Stimulated activated CD4-positive, alpha-beta T cell treated with anti-CD3 and anti-CD28 coated beads, TNF-alpha, amount 100 ng/mL, for 48 hours (primary cell): ENCODE results near the gene ZNF33B.
"Not testable (repeated sequence)": the region's sequence is repeated elsewhere in the genome, so short reads cannot be mapped to it uniquely, and the experiment has no call there.

Experiments used
- DNase-seq, 3 donors: peaks; one replicate each; pipeline ENCODE4 v3.0.0-alpha.2; 2020; ENCODE audit warnings: low read depth in 3 of 3

Gene ZNF33B

DNA sequence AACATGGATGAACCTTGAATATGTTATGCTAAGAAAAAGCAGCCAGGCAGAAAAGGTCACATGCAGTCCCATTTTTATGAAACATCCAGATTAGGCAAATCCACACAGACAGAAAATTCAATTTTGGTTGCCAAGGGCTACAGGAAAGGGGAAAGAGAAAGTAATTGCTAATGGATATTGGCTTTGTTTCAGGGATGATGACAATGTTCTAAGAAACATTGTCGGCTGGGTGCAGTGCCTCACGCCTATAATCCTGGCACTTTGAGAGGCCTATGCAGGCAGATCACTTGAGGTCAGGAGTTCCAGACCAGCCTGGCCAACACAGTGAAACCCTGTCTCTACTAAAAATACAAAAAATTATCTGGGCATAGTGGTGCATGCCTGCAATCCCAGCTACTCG is 23.0 kb downstream of the ZNF33B start:
- no peak for DNase-seq

GRCh38 chr10:42609872-42610271 is 28.5 kb downstream of the ZNF33B start:
- no peak for DNase-seq

DNA sequence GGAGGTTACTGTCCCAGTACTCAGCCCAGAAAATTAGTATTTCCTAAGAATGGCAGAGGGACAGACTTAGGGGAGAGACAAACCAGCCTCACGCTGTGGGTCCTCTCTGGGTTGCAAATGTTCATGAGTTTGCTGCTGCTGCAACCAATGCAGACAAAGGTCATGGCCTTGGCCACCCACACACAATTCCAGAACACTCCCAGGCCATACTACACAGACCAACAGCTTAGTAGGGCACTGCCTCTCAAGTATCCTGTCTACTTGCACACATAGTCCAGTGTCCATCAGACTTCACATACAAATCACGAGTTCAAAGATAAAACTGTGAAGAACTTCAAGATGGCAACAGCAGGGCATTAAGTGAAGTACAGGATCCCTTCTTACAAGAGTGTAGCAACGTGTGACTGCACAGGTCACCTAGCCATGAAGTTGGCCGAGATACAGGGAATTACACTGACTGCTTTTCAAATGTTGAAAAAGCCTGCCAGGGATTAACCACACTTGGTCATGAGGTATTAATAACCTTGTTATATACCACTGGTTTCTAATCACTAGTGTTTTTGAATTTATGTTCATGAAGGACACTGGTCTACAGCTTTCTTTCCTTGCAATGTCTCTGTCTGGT is 40.0 kb downstream of the ZNF33B start:
- DNase-seq: no peak

DNA sequence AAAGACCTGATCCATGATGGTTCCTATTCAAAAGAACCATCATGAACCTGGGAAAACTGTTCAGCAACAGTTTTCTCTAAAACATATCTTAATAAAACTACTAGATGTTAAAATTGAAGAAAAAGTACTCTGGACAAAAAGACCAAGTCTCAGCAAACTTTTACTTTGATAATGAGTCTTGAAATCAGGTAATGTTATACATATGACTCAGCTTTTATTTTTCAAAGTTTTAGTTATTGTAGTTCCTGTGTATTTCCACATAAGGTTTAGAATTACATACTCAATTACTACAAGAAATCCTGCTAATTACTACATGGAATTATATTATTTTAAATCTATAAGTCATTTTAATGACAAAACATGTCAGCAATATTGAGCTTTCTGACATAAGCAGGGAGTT is 42.2 kb downstream of the ZNF33B start:
- DNase-seq: no peak

- no peak for DNase-seq
Observed at GRCh38 chr10:42594246-42594650, 44.1 kb downstream of the ZNF33B start.

GRCh38 chr10:42593284-42593683 is 45.1 kb downstream of the ZNF33B start:
- DNase-seq: no peak

- DNase-seq: no peak
Observed at GRCh38 chr10:42583828-42584227, 54.5 kb downstream of the ZNF33B start.

GRCh38 chr10:42578019-42578418 is 60.4 kb downstream of the ZNF33B start:
- DNase-seq: no peak

DNA sequence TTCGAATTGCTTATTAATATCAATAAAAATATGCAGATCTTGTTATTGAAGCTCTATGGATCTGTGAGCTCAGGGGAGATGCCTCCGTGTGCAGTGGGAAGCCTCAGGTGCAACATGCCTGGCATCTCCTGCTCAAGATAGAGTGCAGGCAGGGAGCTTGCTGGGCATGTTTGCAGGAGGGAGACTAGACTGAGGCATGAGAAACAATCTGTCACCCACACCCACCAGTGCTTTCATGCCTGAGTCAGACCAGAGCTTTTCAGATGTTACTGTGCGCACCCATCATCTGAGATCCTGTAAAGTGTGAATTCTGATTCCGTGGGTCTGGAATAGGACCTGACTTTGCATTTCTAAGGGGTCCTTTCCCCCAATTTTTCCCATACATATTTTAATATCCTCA is 62.0 kb downstream of the ZNF33B start:
- DNase-seq: no peak

- DNase-seq: no peak
Observed at GRCh38 chr10:42574336-42574735, 64.0 kb downstream of the ZNF33B start.

DNA sequence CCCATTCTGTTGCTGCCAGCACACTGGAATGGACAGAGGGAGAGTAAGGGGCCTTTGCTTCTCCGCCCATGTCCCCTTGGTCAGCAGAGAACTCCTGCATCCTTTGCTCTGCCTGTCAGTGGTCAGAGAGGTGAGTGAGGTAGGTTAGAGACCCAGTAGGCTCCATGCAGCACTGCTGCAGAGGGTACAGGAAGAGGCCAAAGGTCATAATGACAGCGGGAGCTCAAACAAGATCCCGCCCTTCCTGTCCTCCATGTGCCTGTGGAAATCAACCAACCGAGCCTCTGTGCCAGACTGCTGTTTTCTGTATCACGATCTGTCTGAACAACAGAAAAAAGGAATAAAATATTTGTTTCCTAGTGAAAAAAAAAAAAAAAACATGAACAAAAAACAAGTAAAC is 81.4 kb downstream of the ZNF33B start:
- no peak for DNase-seq

DNA sequence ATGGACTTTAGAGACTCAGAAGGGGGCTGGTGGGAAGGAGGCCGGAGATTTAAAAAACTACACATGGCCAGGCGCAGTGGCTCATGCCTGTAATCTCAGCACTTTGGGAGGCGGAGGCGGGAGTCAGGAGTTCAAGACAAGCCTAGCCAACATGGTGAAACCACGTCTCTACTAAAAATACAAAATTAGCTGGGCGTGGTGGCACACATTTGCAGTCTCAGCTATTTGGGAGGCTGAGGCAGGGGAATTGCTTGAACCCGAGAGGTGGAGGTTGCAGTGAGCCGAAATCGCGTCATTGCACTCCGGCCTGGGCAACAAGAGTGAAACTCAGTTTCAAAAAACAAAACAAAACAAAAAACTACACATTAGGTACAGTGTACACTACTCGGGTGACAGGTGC is 84.8 kb downstream of the ZNF33B start:
- not testable (repeated sequence) for DNase-seq

DNA sequence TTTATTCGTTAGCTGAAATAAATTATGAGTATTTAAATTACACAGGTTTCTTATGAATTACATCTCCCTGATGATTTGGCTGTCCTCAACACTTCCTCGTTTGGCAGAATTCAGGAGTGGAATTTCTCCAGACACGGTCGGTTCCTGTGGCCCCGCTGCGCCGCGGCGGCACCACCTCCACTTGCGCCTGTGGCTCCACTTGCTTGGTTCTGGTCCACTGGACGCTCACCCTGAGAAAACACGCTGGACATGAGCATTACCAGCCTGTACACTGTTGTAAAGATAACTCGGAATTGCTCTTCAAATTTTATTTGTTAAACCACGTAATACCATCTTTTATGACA is 85.3 kb downstream of the ZNF33B start:
- no peak for DNase-seq

GRCh38 chr10:42552188-42553063 is 85.9 kb downstream of the ZNF33B start:
- DNase-seq: peak; percentile 88 to 91 (median 90)

DNA sequence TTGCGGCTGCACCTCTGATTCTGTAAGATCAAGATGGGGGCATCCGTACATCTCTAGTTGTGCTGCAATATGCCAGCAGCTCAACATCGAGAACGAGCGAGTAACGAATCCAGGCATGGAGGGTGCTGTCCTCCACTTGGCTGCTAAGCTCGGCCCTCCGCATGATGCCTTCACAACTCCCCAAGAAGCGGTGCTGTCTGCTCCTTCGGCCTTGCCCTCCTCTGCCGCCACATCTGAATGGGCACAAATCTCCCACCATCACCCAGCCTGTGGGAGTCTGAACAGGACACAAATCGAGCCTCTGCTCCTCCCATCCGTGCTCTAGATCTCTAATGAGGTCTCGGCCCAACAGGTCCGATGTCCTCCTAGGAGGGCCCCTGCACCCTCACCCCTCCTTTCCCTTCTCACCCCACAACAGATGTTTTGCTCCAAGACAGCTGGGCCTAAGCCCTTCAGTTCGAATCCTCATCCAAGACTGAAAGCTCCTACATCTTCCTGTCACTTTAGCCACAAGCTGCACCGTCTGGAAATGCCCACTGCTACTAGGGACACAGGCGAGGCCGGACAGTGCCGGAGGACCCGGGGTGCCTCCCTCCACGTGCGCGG is 86.7 kb downstream of the ZNF33B start:
- no peak for DNase-seq

- no peak for DNase-seq
Observed at GRCh38 chr10:42549851-42550250, 88.5 kb downstream of the ZNF33B start.

GRCh38 chr10:42548254-42548653 is 90.1 kb downstream of the ZNF33B start:
- DNase-seq: no peak

- no peak for DNase-seq
Observed at GRCh38 chr10:42544945-42545344, 93.4 kb downstream of the ZNF33B start.

GRCh38 chr10:42543840-42544372 is 94.5 kb downstream of the ZNF33B start:
- DNase-seq: no peak
